Heart left ventricle (tissue), 13 donors: ENCODE results near the gene SLC52A3.

Experiments used
- POLR2A ChIP-seq, 2 donors: fragments of 450-650 bp; IDR thresholded peaks; one replicate each; pipeline ENCODE4 v1.6.1; 2017; ENCODE audit warnings: antibody characterized with exemption in 2 of 2, mild to moderate bottlenecking in 2 of 2, moderate library complexity in 2 of 2
- TF ChIP-seq, protein P1 (sequence below), 12 donors: fragments of 200-600 bp; sonication (generic) in 4 of 12; IDR thresholded peaks; one replicate each; pipeline versions ENCODE4 v1.5.0 to v1.8.0; 2018 to 2022; ENCODE audit warnings: antibody characterized with exemption in 12 of 12, mild to moderate bottlenecking in 5 of 12
- donor health status: ischemic (EF 13 %, LVEDD 7.1; RV severe dilation, severe dysfunction).
- donor health status: DM: no; HTN: yes; CAD: no.
- donor health status: DM: no; HTN: no; CAD: no.
- donor health status: ischemic (EF 25% LVEDD 6.9; RV normal size, moderate dysfunction).
- donor health status: ischemic (EF 25% LVEDD 5.7; RV mildly dilated, moderate dysfunction).
- donor health status: ischemic (EF 35%, LVEDD 5.7; RV mildly dilated, moderate dysfunction).
- donor health status: nonischemic (EF 11% LVEDD 7.7; RV severe dilation, severe dysfunction).
- donor health status: DM: yes; HTN: yes; CAD: no.
- donor health status: PGD.
- donor health status: ischemic (EF 29% LVEDD 5.4; RV normal size, mild dysfunction).
- donor health status: nonischemic (EF 23%, LVEDD 6.1; RV moderate dilation, normal function).

DNA sequence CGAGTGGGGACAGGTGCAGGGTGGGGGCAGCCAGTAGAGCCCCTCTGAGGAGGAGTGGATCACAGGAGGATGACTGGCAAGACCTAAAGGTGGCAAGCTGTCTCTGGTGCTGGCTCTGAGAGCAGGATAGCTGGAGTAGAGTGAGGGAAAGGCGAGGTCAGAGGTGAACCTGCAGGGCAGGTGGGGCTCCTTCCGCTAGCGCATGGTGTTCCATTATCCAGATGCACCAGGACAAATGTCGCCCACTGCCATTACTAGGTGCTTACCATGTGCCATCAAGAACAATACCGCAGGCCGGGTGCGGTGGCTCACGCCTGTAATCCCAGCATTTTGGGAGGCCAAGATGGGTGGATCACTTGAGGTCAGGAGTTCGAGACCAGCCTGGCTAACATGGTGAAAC lies 46.9 kb upstream of the SLC52A3 start:
- TF ChIP-seq POLR2A (IDR thresholded peaks at IDR 0.05) = no peak
- TF ChIP-seq, protein P1, sequence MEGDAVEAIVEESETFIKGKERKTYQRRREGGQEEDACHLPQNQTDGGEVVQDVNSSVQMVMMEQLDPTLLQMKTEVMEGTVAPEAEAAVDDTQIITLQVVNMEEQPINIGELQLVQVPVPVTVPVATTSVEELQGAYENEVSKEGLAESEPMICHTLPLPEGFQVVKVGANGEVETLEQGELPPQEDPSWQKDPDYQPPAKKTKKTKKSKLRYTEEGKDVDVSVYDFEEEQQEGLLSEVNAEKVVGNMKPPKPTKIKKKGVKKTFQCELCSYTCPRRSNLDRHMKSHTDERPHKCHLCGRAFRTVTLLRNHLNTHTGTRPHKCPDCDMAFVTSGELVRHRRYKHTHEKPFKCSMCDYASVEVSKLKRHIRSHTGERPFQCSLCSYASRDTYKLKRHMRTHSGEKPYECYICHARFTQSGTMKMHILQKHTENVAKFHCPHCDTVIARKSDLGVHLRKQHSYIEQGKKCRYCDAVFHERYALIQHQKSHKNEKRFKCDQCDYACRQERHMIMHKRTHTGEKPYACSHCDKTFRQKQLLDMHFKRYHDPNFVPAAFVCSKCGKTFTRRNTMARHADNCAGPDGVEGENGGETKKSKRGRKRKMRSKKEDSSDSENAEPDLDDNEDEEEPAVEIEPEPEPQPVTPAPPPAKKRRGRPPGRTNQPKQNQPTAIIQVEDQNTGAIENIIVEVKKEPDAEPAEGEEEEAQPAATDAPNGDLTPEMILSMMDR (IDR thresholded peaks at IDR 0.05) = no peak
